Subcutaneous adipose tissue (tissue), 4 donors: ENCODE measurements around the gene NFIL3. TPM values are rescaled to one million over a fixed set of nuclear protein-coding genes. Genes with fewer than 3 reads are reported as not detected.

Experiments used
- total RNA-seq, 4 donors: library from RNA; depleted of rRNA; stranded (reverse); fragments of >200 nt; gene quantifications; one replicate each; pipeline ENCODE4 v1.1.0, GENCODE V29; 2016
- TF ChIP-seq, protein P1 (sequence below): fragments of 450-650 bp; IDR thresholded peaks from one replicate; pipeline ENCODE4 v1.5.1; 2016; ENCODE audit warnings: low read depth, mild to moderate bottlenecking, control low read depth, antibody characterized with exemption, moderate library complexity

The NFIL3 gene
- total RNA-seq, 4 donors from 2014 or later, result 45.2 to 146 (median 83.9) TPM

DNA sequence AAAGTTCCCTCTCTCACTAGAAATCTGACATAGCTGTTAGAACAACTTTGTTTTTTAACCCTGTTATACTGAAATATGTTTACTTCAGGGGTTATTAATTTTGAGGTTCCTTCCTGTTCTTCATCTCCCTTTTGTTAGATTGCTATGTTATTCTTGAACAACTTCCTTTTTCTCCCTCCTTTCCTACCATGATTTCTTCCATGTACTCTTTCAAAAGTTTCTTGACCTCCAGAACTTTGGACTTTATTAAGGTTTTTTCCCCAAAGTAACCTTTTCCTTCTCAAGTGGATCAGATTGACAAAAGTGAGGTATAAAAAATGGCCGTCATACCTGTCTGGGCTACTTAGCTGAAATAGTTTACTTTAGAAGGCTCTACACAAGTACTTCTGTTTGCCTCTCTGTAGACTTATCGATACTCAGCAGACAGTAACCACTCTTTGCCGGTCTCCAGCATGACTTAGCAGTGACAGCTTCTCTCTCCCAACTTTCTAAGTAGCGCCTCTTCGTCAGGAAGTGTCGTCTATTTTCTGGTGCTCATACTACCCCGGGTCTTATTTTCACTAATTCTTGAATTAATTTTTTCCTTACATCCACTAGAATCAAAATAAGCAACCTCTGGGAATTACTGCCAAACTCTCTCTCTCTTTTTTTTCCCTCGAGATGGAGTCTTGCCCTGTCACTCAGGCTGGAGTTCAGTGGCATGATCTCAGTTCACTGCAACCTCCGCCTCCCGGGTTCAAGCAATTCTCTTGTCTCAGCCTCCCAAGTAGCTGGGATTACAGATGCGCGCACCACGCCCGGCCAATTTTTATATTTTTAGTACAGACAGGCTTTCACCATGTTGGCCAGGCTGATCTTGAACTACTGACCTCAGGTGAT is 19.7 kb downstream of the NFIL3 start:
- TF ChIP-seq, protein P1, sequence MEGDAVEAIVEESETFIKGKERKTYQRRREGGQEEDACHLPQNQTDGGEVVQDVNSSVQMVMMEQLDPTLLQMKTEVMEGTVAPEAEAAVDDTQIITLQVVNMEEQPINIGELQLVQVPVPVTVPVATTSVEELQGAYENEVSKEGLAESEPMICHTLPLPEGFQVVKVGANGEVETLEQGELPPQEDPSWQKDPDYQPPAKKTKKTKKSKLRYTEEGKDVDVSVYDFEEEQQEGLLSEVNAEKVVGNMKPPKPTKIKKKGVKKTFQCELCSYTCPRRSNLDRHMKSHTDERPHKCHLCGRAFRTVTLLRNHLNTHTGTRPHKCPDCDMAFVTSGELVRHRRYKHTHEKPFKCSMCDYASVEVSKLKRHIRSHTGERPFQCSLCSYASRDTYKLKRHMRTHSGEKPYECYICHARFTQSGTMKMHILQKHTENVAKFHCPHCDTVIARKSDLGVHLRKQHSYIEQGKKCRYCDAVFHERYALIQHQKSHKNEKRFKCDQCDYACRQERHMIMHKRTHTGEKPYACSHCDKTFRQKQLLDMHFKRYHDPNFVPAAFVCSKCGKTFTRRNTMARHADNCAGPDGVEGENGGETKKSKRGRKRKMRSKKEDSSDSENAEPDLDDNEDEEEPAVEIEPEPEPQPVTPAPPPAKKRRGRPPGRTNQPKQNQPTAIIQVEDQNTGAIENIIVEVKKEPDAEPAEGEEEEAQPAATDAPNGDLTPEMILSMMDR, result no peak

DNA sequence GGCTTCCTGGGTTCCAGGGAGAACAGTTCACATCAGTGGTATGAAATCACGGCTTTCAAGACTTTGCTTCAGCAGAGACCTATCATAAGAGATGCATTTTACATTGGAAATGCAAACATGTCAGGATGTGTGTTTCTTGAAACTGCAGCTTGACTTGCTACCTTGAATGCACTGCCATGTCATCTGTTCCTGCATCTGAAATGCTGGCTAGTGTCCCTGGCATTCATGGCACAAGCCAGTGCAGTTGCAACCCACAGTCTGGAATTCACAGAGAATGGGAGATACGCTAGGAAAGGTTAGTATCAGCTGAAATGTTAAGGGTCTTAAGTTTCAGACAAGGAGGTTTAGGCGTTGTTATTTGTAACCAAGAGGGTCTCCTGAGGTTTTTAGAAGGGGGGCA is 24.7 kb downstream of the NFIL3 start:
- TF ChIP-seq, protein P1, result no peak

DNA sequence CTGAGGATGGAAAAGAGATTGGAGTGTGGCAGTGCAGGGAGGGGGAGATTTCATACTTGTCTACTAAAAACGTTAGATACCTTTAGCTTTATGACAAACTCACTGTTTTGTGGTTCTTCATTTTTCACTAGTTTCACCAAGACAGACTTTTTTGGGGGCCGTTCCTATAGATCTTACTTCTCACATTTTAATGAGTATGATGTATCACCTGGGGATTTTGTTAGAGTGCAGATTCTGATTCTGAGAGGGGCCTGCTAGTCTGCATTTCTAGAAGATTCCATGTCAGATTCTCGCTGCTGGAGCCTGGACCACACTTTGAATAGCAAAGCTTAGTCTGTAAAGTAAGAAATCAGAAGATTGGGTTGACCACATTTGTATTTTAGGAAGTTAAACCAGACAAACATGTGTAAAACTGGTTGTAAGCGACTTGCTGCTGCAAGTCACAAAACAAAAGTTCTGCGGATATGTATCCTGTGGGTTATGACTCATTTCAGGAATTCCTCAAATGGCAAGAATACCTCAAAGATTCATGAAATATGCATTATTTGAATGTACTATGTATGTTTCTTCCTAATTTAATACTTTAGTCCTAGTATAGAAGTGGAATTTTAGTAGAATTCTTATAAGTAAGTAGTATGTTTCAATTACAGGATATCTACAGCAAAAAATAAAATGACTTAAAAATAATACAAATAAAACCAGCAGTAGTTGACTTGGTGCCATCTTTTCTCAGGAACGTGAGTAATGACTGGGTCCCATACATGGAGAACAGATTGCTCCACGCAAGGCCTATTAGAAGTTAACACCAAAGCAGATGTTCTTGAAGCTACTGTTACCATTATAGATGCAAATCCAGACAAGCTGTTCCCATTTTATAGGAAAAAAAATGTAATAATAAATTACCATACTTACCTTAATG is 27.8 kb downstream of the NFIL3 start:
- TF ChIP-seq, protein P1, result no peak

DNA sequence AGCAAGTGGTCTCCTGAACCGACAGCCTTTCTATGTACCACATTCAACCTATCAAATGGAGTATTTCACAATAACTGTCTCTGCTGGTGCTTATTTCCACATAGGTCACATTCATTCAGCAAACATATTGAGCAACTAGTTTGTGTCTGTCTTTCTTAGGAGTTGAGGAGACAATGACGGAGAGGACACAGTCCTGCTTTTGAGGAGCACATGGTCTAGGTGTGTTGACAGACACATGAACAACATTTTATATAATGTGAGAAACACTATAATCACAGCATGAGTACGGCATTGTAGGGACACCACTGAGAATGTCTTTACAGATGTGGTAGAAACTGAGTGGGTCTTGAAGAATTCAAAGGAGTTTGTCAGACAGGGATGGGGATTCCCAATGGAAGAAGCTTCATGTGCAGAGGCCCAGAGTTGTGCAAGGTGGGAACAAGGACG is 28.5 kb downstream of the NFIL3 start:
- TF ChIP-seq, protein P1, result no peak

DNA sequence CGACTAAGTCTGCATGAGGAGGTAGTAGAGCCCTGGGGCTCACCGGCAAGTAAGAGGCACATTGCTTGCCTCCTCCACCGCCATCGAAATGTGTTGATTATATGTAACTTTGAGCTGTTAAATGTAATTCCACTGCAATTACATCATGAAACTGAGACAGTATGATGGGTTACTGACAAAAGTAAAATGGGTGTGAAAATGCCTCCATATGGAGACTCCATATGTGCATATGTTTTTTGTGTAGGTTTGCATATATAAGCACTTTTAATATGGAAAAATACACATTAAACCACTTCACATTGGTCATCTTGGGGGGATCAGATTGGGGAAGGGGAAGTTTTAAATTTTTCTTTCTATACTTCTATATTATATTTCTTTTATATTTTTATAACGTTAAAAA is 29.8 kb downstream of the NFIL3 start:
- TF ChIP-seq, protein P1, result no peak

DNA sequence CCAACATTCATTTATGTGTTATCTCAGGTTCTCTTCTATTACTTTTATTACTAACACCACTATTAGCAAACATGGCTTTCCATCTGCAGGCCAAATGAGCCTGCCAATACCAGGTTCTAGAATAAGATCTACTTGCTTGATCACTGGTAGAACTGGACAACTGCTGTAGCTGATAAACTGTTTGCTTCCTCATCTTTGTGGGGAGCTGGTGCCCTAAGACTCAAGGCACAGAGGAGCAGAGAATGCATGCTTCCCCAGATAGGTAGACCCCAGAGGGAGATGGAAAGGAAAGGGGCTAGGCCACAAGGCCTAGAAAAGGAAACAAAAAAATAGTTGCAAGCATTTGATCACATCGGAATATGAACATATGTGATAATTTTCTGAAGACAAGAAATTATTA is 31.2 kb downstream of the NFIL3 start:
- TF ChIP-seq, protein P1, result no peak

DNA sequence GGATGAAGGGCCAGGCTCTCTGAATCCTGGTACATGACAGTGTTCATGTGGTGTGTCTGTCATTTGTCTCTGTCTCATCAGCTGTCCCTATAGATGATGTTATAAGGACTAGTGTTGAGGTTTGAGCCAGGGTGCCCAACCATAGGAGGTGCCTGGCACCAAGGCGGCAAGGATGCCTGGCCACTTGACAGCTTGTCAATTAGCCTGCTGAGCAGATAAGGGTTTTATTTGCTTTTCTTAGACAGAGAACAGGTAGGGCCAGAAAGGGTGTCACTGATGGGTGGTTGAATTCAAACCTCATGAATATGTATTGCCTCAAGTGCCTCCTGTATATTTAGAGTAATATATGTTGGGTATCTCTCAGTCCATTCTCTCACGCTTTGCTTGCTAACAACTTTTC is 31.8 kb downstream of the NFIL3 start:
- TF ChIP-seq, protein P1, result no peak
